RCC 7860 (cell line): ENCODE results near the gene BLOC1S1.
A peak's percentile ranks its signal among the peaks of the same experiment; 100 is the strongest.

Source experiments
- DNase-seq: peaks from one replicate; pipeline ENCODE4 v3.0.0-alpha.2; 2015; ENCODE audit warnings: low spot score
- FAIRE-seq: peaks from 2 replicates; lab custom pipeline; 2012; peaks lifted over from hg19 to GRCh38; lab: Jason Lieb, UNC

The BLOC1S1 gene

DNA sequence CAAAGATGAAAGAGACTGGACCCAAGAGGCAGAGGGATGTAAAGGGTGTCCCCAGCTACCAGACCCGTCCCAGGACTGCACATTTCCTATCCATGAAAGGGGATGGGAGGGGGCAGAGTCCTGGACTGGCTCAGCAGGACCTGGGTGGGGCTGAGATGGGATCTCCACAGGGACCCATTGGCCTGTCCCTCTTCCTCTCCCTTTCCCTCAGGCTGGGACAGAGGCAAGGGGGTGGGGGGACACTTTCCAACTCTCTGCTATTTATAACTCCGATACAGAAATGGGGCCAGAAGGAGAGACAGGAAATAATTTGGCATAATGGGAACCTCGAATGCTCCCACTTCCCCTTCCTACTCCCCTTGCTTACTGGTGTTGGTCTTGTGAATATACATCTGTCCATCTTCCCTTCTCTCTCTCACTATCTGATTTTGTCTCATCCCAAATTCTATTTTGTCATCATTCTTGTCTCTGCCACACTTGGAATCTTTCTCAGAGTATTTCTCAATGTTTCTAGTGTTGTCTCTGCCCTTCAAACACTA lies 7.1 kb upstream of the BLOC1S1 start:
- FAIRE-seq = no peak

GRCh38 chr12:55711786-55712553 lies 3.9 kb upstream of the BLOC1S1 start:
- no peak for FAIRE-seq

More for the DNA sequence above, 7.1 kb upstream of the BLOC1S1 start:
- DNase-seq = no peak

DNA sequence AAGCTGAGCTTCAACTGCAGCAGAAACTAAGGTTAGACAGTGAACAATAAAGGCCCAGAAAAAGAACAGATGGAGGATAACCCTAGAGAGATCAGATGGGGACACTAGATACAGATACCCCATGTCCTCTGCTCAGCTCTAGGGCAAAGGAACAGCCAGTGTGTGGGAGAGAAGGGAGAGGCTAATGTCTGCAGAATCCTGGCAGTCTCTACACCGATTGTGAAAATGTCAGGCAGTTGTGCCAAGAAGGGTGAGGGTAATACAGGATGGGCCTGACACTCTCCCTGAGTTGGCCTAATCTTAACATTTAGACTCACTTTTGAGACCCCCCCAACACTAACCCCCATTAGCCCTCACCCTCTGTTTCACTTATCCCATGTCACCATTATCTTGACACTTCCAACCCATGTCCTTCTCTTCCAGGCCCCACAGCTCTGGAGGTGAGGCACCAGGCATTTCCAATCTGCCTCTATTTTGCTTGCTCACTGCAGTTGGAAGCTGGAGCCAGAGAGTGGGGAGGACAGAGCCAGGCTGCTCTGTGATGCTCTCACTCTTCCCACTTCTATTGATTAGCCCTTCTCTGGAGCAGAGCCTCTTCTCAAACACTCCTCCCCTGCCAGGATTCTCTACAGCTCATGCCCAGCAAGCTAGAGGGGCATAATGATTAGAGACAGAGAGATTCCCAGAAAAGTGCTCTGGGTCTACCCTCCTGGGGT lies 3.0 kb upstream of the BLOC1S1 start:
- FAIRE-seq = no peak

More at GRCh38 chr12:55711786-55712553, 3.9 kb upstream of the BLOC1S1 start:
- DNase-seq = no peak

DNA sequence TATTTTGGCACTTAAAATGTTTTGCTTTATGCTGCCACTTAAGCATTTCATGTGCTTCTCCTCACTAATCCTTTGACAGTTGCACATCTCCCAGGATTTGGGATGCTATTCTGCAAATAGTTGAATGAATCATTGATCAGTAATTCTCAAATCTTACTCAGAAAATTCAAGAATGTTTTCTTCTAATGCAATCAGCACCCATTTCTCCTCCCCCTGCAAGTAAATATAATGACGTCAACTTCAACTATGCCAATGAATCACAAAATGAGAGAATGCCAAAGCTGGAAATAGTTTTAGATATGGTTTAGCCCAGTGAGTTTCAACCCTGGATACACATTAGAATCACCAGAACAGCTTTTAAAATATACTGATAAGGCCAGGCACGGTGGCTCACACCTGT lies 2.1 kb upstream of the BLOC1S1 start:
- FAIRE-seq = no peak

More for the DNA sequence above, 3.0 kb upstream of the BLOC1S1 start:
- DNase-seq = no peak

DNA sequence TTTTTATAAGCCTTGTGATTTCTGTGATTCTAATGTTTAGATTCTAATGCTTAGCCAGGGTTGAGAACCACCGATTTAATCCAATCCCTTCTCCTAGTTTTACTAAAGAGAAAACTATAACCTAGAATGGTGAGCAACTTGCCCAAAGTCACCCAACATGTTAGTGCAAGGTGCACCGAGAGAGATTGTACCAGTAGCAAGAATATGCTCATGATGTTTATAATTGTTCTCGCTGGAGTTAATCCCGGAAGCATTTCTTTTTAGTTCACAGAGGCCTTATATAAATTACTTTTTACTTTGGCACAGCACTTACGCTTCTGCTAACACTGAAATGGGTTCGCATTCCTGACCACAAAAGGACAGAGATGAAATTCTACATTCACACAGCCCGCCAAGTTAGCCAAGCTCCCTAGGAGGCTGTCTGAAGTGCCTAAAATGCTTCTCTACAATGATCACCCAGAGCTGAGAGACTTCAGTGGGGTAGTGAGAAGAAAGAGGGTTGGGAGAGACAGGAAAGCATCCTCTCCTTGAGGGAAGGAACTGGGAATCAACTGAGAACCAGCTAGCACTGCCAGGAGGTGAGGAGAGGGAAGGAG lies 579 bp upstream of the BLOC1S1 start:
- FAIRE-seq = no peak

More for the DNA sequence above, 2.1 kb upstream of the BLOC1S1 start:
- DNase-seq = peak; percentile 43

GRCh38 chr12:55716582-55716957 lies 724 bp downstream of the BLOC1S1 start:
- FAIRE-seq = no peak
- DNase-seq = no peak

More for the DNA sequence above, 579 bp upstream of the BLOC1S1 start:
- no peak for DNase-seq

DNA sequence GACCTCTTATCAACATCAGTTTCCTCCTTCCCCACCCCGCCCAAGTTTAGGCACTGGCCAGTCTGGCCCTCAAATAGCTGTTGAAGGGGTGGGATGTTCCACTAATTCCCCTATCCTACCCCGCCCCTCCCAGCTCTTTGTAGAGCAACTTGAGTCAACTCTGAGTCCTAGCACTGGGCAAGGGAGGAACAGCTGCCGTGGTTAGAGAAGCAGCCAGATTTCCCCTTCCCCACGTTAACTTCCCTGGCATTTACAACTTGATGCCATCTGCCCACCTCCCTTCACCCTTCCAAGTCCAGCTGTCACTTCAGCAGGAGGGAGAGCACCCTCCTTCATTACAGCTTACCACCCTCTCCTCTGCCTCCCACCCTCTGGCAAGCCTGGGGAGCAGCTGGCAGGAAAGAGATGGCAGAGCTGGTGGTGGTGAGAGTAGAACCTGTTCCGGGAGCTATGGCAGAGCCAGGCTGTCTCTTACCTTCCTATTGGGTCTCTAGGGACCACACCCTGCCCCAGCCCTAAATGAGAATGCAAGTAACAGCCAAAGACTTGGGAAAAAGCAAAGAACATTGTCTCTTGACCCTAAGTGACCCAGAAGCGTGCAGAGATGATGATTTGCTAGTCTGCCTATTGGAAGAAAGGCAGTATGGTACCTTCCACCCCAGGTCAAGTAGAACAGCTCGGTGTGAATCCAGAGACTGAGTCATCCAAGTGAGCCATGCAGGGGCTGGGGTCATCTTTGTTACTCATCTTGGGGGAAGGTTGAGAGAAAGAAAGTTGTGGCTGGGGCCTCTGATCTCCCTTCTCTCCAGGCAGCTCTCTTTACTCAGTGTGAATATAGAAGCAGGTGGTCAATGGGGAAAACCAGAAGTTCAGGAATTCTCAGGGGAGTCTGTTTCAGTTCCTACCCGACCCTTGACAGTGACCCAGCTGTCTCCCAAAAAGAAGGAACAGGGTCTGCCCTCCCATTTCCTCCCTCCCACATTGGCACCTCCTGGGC lies 1.5 kb downstream of the BLOC1S1 start:
- FAIRE-seq (peak; percentile 68), DNase-seq (peak; percentile 84)

DNA sequence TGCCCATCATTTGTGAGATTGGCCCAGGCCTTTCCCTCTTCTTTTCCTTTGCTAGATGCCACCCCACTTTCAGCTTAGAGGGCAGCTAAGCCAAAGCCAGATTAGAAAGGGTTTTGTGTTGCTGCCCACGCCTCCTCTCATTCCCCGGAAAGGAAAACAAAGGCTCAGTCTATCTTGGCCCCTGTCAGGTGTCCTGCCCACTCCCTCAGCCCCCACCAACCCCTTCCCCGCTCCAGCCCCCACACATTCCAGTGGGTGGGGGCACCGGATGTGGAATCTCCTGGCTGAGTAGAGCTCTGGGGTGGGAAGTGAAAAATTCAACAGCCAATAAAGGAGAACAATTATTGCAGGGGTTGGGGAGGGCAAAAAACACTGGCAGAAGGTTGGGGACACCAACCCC lies 2.2 kb downstream of the BLOC1S1 start:
- DNase-seq (no peak), FAIRE-seq (no peak)

DNA sequence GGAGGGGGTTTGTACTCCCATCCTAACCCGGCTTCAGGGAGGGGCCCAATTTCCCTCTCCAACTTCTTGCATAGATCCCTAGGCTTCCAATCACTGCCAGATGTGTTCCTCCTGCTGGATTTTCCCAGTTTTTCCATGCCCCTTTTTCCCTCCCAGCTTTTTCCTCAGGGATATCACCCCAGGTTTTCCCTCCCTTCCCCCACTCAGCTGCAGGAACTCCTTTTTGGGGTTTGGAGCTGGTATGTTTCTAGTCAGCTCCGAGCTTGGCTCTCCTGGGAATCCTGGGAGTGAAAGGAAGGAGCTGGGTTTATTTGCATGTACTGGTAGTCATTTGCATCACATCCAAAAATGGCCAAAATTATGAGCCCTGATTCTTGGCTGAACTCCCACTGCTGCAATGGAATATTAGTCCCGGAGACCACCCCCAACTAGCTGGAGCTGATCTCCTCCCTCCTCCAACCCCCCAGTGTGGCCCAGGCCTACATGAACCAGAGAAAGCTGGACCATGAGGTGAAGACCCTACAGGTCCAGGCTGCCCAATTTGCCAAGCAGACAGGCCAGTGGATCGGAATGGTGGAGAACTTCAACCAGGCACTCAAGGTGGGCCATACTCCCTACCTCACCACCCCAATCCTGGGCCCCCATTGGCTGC lies 2.9 kb downstream of the BLOC1S1 start:
- FAIRE-seq (no peak), DNase-seq (no peak)

GRCh38 chr12:55719371-55719770 lies 3.5 kb downstream of the BLOC1S1 start:
- no peak for DNase-seq
- FAIRE-seq = no peak

GRCh38 chr12:55720071-55720564 lies 4.3 kb downstream of the BLOC1S1 start, which contains the start of gene RDH5:
Gene RDH5, plus strand, starts transcription at chr12:55720393. Its CDS starts 792 bp downstream, at chr12:55721185.
- peak; percentile 83 for DNase-seq
- peak; percentile 57 for FAIRE-seq

DNA sequence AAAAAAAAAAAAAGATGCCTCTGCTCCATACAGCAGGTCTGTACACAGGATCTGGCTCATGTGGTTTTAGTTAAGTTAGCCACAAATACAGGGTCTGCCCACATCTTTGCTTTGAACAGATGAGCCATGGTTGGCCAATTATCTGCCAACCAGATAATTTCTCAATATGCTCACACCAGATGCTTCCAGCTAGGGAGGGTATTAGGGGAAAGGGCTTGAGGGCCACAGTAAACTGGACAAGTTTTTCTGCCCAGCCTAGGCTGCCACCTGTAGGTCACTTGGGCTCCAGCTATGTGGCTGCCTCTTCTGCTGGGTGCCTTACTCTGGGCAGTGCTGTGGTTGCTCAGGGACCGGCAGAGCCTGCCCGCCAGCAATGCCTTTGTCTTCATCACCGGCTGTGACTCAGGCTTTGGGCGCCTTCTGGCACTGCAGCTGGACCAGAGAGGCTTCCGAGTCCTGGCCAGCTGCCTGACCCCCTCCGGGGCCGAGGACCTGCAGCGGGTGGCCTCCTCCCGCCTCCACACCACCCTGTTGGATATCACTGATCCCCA lies 5.1 kb downstream of the BLOC1S1 start:
- DNase-seq (peak; percentile 95), FAIRE-seq (peak; percentile 75)

DNA sequence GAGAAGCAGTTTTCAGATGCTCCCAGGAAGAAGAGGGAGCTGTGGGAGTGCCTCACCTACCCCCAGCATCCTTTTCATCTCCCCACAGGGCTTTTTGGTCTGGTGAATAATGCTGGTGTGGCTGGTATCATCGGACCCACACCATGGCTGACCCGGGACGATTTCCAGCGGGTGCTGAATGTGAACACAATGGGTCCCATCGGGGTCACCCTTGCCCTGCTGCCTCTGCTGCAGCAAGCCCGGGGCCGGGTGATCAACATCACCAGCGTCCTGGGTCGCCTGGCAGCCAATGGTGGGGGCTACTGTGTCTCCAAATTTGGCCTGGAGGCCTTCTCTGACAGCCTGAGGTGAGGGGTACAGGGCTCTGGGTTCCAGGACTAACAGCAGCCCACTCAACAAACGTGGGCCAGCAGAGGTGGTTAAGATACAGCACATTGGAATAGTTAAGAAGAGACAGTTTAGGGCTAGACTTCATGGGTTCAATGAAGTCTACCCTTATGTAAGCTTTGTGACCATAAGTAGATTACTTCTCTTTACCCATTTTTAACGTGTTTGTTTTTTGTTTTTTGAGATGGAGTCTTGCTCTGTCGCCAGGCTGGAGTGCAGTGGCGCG lies 5.9 kb downstream of the BLOC1S1 start:
- FAIRE-seq (no peak), DNase-seq (no peak)

- DNase-seq (peak; percentile 35), FAIRE-seq (no peak)
Observed at GRCh38 chr12:55722948-55723347, 7.1 kb downstream of the BLOC1S1 start.

GRCh38 chr12:55723516-55724225 lies 7.8 kb downstream of the BLOC1S1 start:
- no peak for FAIRE-seq
- no peak for DNase-seq

- DNase-seq = no peak
- no peak for FAIRE-seq
Observed at GRCh38 chr12:55724226-55724939, 8.5 kb downstream of the BLOC1S1 start.

DNA sequence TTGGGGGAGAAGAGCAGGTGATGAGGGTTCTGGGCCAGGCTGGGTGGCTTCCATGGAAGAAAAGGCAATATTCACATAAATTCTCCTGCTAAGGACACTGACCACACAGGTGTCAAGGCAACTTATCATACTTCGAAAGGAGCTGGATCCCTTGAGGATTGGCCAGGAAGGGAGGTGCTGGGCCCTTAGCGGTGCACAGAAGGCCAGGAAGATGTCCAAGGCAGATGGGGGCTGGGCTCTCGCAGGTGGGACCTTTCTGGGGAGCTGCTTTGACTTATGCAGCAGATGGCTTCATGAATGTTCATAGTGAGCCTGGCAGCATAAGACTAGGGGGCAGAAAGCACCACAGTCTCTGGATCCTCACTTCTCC lies 9.1 kb downstream of the BLOC1S1 start:
- no peak for DNase-seq
- FAIRE-seq = no peak

- FAIRE-seq (no peak), DNase-seq (no peak)
Observed at GRCh38 chr12:55725556-55725955, 9.7 kb downstream of the BLOC1S1 start.
